Putamen (tissue), 1 donor: ENCODE data around the gene ADM5.
"Not testable (repeated sequence)": the region's sequence is repeated elsewhere in the genome, so short reads cannot be mapped to it uniquely, and the experiment has no call there.

Source experiments
- DNase-seq: peaks from one replicate; pipeline ENCODE4 v3.0.0-alpha.2; 2016; ENCODE audit warnings: low spot score

ADM5 gene

GRCh38 chr19:49701271-49701786 lies 11.9 kb downstream of the ADM5 start:
- no peak for DNase-seq

GRCh38 chr19:49704888-49705642 lies 15.7 kb downstream of the ADM5 start:
- DNase-seq: no peak

- no peak for DNase-seq
These were observed 16.5 kb downstream of the ADM5 start for GRCh38 chr19:49705919-49706318.

GRCh38 chr19:49710372-49710951 lies 21.1 kb downstream of the ADM5 start:
- no peak for DNase-seq

GRCh38 chr19:49712397-49712859 lies 23.0 kb downstream of the ADM5 start:
- no peak for DNase-seq

- no peak for DNase-seq
These were observed 23.9 kb downstream of the ADM5 start for GRCh38 chr19:49713236-49713845.

- DNase-seq: no peak
These were observed 26.8 kb downstream of the ADM5 start for GRCh38 chr19:49716154-49716553.

GRCh38 chr19:49718511-49718910 lies 29.1 kb downstream of the ADM5 start:
- no peak for DNase-seq

GRCh38 chr19:49718991-49719390 lies 29.6 kb downstream of the ADM5 start:
- no peak for DNase-seq

- not testable (repeated sequence) for DNase-seq
These were observed 30.0 kb downstream of the ADM5 start for GRCh38 chr19:49719420-49719819.

GRCh38 chr19:49727217-49728030 lies 38.0 kb downstream of the ADM5 start:
- DNase-seq: no peak

GRCh38 chr19:49730166-49730565 lies 40.8 kb downstream of the ADM5 start:
- no peak for DNase-seq

GRCh38 chr19:49738268-49738667 lies 48.9 kb downstream of the ADM5 start:
- no peak for DNase-seq

- no peak for DNase-seq
These were observed 49.7 kb downstream of the ADM5 start for GRCh38 chr19:49739098-49739497.

GRCh38 chr19:49739933-49740332 lies 50.5 kb downstream of the ADM5 start:
- DNase-seq: no peak
